Fibroblast of lung (primary cell): ENCODE results near the gene TIMM17B. TPM values are rescaled to one million over a fixed set of nuclear protein-coding genes. Genes with fewer than 3 reads are reported as not detected.
A peak's percentile ranks its signal among the peaks of the same experiment; 100 is the strongest.

Experiments
- DNase-seq, 2 donors: peaks; one replicate each; pipeline versions ENCODE4 v3.0.0 to v3.0.0-alpha.2; 2010; ENCODE audit warnings: low read depth in 2 of 2
- H2AFZ ChIP-seq: 2 replicates; pipeline ENCODE4 v1.5.1; 2012; ENCODE audit warnings: low read length, control low read depth, inconsistent platforms
- H3K27ac ChIP-seq: 2 replicates; pipeline ENCODE4 v1.5.1; 2011; ENCODE audit warnings: low read length, control low read depth; ENCODE audit not compliant: insufficient read depth
- H3K27me3 ChIP-seq: 2 replicates; pipeline ENCODE4 v1.5.1; 2011; ENCODE audit warnings: mild to moderate bottlenecking, low read length; ENCODE audit not compliant: control insufficient read depth, insufficient read depth
- H3K36me3 ChIP-seq: 2 replicates; pipeline ENCODE4 v1.5.1; 2011; ENCODE audit warnings: low read length; ENCODE audit not compliant: control insufficient read depth, insufficient read depth
- H3K4me1 ChIP-seq: 2 replicates; pipeline ENCODE4 v1.5.1; 2011; ENCODE audit warnings: low read length; ENCODE audit not compliant: control insufficient read depth, insufficient read depth; ENCODE audit errors: extremely low read depth
- H3K4me2 ChIP-seq: 2 replicates; pipeline ENCODE4 v1.5.1; 2011; ENCODE audit warnings: low read length, control low read depth; ENCODE audit not compliant: insufficient read depth; ENCODE audit errors: extremely low read depth
- H3K4me3 ChIP-seq, 4 experiments: fragments of 200-600 bp in 1 of 4; sonication (generic) in 1 of 4; replicated peaks in 1 of 4; 2 replicates each; pipeline ENCODE4 v1.5.1; 2011 to 2016; ENCODE audit warnings: low read length in 4 of 4, low read depth in 3 of 4, mild to moderate bottlenecking in 3 of 4, control low read depth in 2 of 4, inconsistent platforms in 1 of 4, mixed read lengths in 1 of 4; ENCODE audit not compliant: insufficient read depth in 1 of 4; ENCODE audit errors: control extremely low read depth in 1 of 4
- H3K79me2 ChIP-seq: 2 replicates; pipeline ENCODE4 v1.5.1; 2012; ENCODE audit warnings: mild to moderate bottlenecking, low read length, inconsistent platforms; ENCODE audit not compliant: control insufficient read depth, insufficient read depth
- H3K9ac ChIP-seq: 2 replicates; pipeline ENCODE4 v1.5.1; 2011; ENCODE audit warnings: mild to moderate bottlenecking, low read length, control low read depth; ENCODE audit not compliant: insufficient read depth
- H3K9me3 ChIP-seq: 2 replicates; pipeline ENCODE4 v1.5.1; 2012; ENCODE audit warnings: low read depth, low read length; ENCODE audit not compliant: control insufficient read depth, insufficient read depth
- H4K20me1 ChIP-seq: 2 replicates; pipeline ENCODE4 v1.5.1; 2011; ENCODE audit warnings: low read length; ENCODE audit not compliant: control insufficient read depth, insufficient read depth; ENCODE audit errors: extremely low read depth
- CTCF ChIP-seq, 2 donors: IDR thresholded peaks in 1 of 2; conservative IDR thresholded peaks in 1 of 2; 1 replicate in 1 of 2; 2 replicates in 1 of 2; pipeline ENCODE4 v1.5.1; 2011 to 2012; ENCODE audit warnings: low read length in 2 of 2, control low read depth in 1 of 2, inconsistent platforms in 1 of 2, low read depth in 1 of 2, mild to moderate bottlenecking in 1 of 2
- EZH2 ChIP-seq: IDR thresholded peaks from 2 replicates; pipeline ENCODE4 v1.5.1; 2012; ENCODE audit warnings: low read length, control low read depth, mild to moderate bottlenecking; ENCODE audit errors: missing control alignments
- polyA plus RNA-seq, 2 donors: library from polyadenylated mRNA; depleted of rRNA in 1 of 2; stranded (reverse) in 1 of 2; unstranded in 1 of 2; fragments of >200 nt; gene quantifications; 2 replicates each; pipeline ENCODE4 v1.2.1, GENCODE V29; 2011 to 2012; ENCODE audit warnings: missing spikeins in 1 of 2
- total RNA-seq: library from RNA; depleted of rRNA; stranded (reverse); fragments of >200 nt; gene quantifications from 2 replicates; pipeline ENCODE4 v1.2.1, GENCODE V29; 2014

TIMM17B gene
- total and polyA plus RNA-seq, 2 donors (not counting 1 experiment from before 2014, with no cell fraction given), result 19.0 to 32.0 TPM

GRCh38 chrX:48913605-48914366, 16.2 kb upstream of the TIMM17B start:
- Histone ChIP-seq H3K9me3 (no peaks in the 10 kb centered on the region), H3K27me3 (no peaks in the 10 kb centered on the region), H2AFZ (no peak overlapping the region), H3K36me3 (no peaks in the 10 kb centered on the region), H3K4me3 (no peak overlapping the region), H3K79me2 (peaks cover 26% of the 10 kb centered on the region), H3K27ac (no peak overlapping the region), H3K4me1 (no peaks in the 10 kb centered on the region), H3K9ac (no peak overlapping the region), H4K20me1 (no peaks in the 10 kb centered on the region), H3K4me2 (no peak overlapping the region)
- TF ChIP-seq EZH2 (no peak), CTCF (conservative IDR thresholded peaks at IDR 0.05 in 1 of 2, IDR thresholded peaks at IDR 0.05 in 1 of 2; ENCODE audit: low read depth in 1 of 2, low read length in 2 of 2) (no peak)
- DNase-seq, result no peak

GRCh38 chrX:48911412-48912182, 14.0 kb upstream of the TIMM17B start, which contains the start of gene SLC35A2:
Gene SLC35A2 (minus strand): TSS chrX:48911646. CDS start chrX:48911636, 10 bp downstream.
- DNase-seq, result peak; percentile 63 to 77
- Histone ChIP-seq H3K4me2 (peak within 1 kb of the TSS; percentile 69), H3K27ac (peak within 1 kb of the TSS; percentile 93), H3K4me1 (no peaks in the 10 kb centered on the region), H3K4me3 (peak within 1 kb of the TSS; percentile 76 to 92 (median 80)), H4K20me1 (no peaks in the 10 kb centered on the region), H3K79me2 (peaks cover 22% of the 10 kb centered on the region), H3K9ac (peak within 1 kb of the TSS; percentile 84), H2AFZ (peak within 1 kb of the TSS; percentile 27), H3K9me3 (no peaks in the 10 kb centered on the region), H3K36me3 (no peaks in the 10 kb centered on the region), H3K27me3 (no peaks in the 10 kb centered on the region)
- TF ChIP-seq EZH2 (no peak), CTCF (conservative IDR thresholded peaks at IDR 0.05 in 1 of 2, IDR thresholded peaks at IDR 0.05 in 1 of 2; ENCODE audit: low read depth in 1 of 2, low read length in 2 of 2) (no peak)

GRCh38 chrX:48910926-48911411, 13.4 kb upstream of the TIMM17B start:
- no peaks in the 10 kb centered on the region for H3K36me3 ChIP-seq

More at GRCh38 chrX:48910926-48911411, 13.4 kb upstream of the TIMM17B start:
- peak in 1 of 2 donors; percentile 50 for DNase-seq
- Histone ChIP-seq H3K4me1 (no peaks in the 10 kb centered on the region), H3K79me2 (peaks cover 22% of the 10 kb centered on the region), H2AFZ (peak overlapping the region; percentile 10), H3K27me3 (no peaks in the 10 kb centered on the region), H3K4me2 (peak overlapping the region; percentile 69), H3K9ac (peak overlapping the region; percentile 84), H4K20me1 (no peaks in the 10 kb centered on the region), H3K9me3 (no peaks in the 10 kb centered on the region), H3K27ac (peak overlapping the region; percentile 93), H3K4me3 (peak overlapping the region; percentile 76 to 92 (median 80))
- TF ChIP-seq CTCF (conservative IDR thresholded peaks at IDR 0.05 in 1 of 2, IDR thresholded peaks at IDR 0.05 in 1 of 2; ENCODE audit: low read depth in 1 of 2, low read length in 2 of 2), result no peak
- no peak for TF ChIP-seq EZH2
